HL-60 (cell line): ENCODE measurements around the gene FAM234B.

Experiments used
- DNase-seq, 2 experiments: peaks; one replicate each; pipeline ENCODE4 v3.0.0-alpha.2; 2010 to 2020; ENCODE audit warnings: low read depth in 1 of 2, low spot score in 1 of 2
- H3K27ac ChIP-seq: fragments of 250-450 bp; sonication (Bioruptor Pico); replicated peaks from 2 replicates; pipeline ENCODE4 v1.5.1; 2020; ENCODE audit warnings: mild to moderate bottlenecking, moderate library complexity
- H3K27me3 ChIP-seq: fragments of 250-450 bp; sonication (Bioruptor Pico); 2 replicates; pipeline ENCODE4 v1.5.1; 2021; ENCODE audit warnings: mild to moderate bottlenecking, moderate library complexity; ENCODE audit not compliant: insufficient read depth, poor library complexity, severe bottlenecking
- H3K4me3 ChIP-seq: replicated peaks from 2 replicates; pipeline ENCODE4 v1.5.1; 2011; ENCODE audit warnings: mild to moderate bottlenecking, control low read depth, low read length; ENCODE audit not compliant: insufficient read depth
- GABPA ChIP-seq: IDR thresholded peaks from 2 replicates; pipeline ENCODE4 v1.6.1; 2012; ENCODE audit warnings: low read depth
- POLR2AphosphoS5 ChIP-seq: IDR thresholded peaks from 2 replicates; pipeline ENCODE4 v1.6.1; 2012; ENCODE audit warnings: low read depth
- REST ChIP-seq: IDR thresholded peaks from 2 replicates; pipeline ENCODE4 v1.6.1; 2012; ENCODE audit warnings: low read depth; ENCODE audit not compliant: insufficient replicate concordance
- SPI1 ChIP-seq: IDR thresholded peaks from 2 replicates; pipeline ENCODE4 v1.6.1; 2012; ENCODE audit warnings: low read depth, mild to moderate bottlenecking, borderline replicate concordance
- TF ChIP-seq, protein P1 (sequence below): IDR thresholded peaks from one replicate; pipeline ENCODE4 v1.5.1; 2011; ENCODE audit warnings: low read length, control low read depth, inconsistent platforms; ENCODE audit not compliant: insufficient read depth

Gene FAM234B

DNA sequence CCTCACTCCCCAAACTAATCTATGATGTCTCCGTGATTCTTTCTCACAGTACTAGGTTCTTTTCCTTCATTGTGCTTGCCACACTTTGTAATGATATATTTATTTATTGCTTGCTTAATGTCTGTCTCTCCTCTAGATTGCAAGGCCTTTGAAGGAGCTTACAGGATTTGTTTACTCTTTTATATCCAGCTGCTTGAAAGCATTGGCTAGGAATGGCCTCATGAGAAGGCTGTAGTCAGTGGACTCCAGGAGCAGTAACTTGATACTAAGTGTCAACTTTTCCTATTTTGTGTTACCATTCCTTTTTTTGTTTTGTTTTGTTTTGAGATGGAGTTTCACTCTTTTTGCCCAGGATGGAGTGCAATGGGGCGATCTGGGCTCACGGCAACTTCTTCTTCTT, 7.3 kb upstream of the FAM234B start:
- no peak for DNase-seq
- no peaks in the 10 kb centered on the region for H3K27me3 ChIP-seq
- no peak overlapping the region for H3K27ac ChIP-seq
- TF ChIP-seq POLR2AphosphoS5 (no peak), REST (no peak), GABPA (no peak), SPI1 (no peak)
- TF ChIP-seq, protein P1, sequence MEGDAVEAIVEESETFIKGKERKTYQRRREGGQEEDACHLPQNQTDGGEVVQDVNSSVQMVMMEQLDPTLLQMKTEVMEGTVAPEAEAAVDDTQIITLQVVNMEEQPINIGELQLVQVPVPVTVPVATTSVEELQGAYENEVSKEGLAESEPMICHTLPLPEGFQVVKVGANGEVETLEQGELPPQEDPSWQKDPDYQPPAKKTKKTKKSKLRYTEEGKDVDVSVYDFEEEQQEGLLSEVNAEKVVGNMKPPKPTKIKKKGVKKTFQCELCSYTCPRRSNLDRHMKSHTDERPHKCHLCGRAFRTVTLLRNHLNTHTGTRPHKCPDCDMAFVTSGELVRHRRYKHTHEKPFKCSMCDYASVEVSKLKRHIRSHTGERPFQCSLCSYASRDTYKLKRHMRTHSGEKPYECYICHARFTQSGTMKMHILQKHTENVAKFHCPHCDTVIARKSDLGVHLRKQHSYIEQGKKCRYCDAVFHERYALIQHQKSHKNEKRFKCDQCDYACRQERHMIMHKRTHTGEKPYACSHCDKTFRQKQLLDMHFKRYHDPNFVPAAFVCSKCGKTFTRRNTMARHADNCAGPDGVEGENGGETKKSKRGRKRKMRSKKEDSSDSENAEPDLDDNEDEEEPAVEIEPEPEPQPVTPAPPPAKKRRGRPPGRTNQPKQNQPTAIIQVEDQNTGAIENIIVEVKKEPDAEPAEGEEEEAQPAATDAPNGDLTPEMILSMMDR = no peak
- H3K4me3 ChIP-seq = no peak overlapping the region

GRCh38 chr12:13038491-13039161, 5.6 kb upstream of the FAM234B start:
- H3K4me3 ChIP-seq = no peak overlapping the region
- TF ChIP-seq REST = no peak
- TF ChIP-seq SPI1 = no peak
- TF ChIP-seq POLR2AphosphoS5 = no peak
- no peaks in the 10 kb centered on the region for H3K27me3 ChIP-seq
- H3K27ac ChIP-seq = no peak overlapping the region
- DNase-seq = no peak

DNA sequence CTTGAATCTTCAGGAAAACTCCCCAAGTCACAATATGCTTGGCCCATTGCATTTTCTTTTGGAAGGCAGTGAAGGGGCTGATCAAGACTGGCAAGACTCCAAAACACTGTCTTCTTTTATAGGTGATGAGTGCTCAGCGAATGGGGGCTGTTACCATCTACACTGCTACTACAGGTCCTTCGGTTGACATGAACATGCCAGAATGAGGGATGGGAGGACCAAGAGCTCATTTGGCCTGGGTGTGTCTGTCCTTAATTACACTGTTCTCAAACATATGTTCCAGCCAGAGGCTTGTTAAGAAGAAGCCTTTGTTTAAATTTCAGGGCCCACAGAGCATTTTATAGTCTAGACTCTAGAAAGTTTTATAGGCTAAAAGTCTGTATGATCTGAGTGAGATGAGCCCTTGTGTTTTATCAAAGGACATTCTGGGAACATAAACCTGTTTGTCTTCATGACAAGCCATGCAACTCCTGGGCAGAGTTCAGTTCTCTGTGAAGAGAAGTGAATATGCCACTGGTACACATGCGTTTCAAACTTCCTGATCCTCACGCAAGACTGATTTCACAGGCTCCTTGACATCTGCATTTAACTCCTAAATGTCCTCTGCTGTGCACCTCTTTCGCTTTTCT, 4.7 kb upstream of the FAM234B start:
- no peak overlapping the region for H3K4me3 ChIP-seq
- H3K27me3 ChIP-seq = no peaks in the 10 kb centered on the region
- H3K27ac ChIP-seq = no peak overlapping the region
- no peak for DNase-seq
- no peak for TF ChIP-seq REST
- no peak for TF ChIP-seq GABPA
- no peak for TF ChIP-seq POLR2AphosphoS5
- TF ChIP-seq SPI1 = no peak
- TF ChIP-seq, protein P1 = no peak
